Measurements from ENCODE around the gene KDM3A.

KDM3A gene

GRCh38 chr2:86433137-86433536 is 8.0 kb upstream of the KDM3A start:
- DNase-seq = no peak

- DNase-seq = no peak
These were observed 6.9 kb upstream of the KDM3A start for GRCh38 chr2:86434290-86434689.

GRCh38 chr2:86435531-86435930 is 5.6 kb upstream of the KDM3A start:
- no peak for DNase-seq

GRCh38 chr2:86436328-86436727 is 4.8 kb upstream of the KDM3A start:
- DNase-seq = no peak

GRCh38 chr2:86439879-86440630 is 1.1 kb upstream of the KDM3A start:
- no peak for DNase-seq

- DNase-seq = peak; percentile 17
These were observed 266 bp downstream of the KDM3A start for GRCh38 chr2:86441392-86441881.

- DNase-seq = peak; percentile 17
These were observed 891 bp downstream of the KDM3A start for GRCh38 chr2:86441882-86442641.

GRCh38 chr2:86442642-86443005 is 1.5 kb downstream of the KDM3A start:
- DNase-seq = peak; percentile 66

- no peak for DNase-seq
These were observed 2.6 kb downstream of the KDM3A start for GRCh38 chr2:86443631-86444350.

- no peak for DNase-seq
These were observed 4.3 kb downstream of the KDM3A start for GRCh38 chr2:86445436-86445835.

GRCh38 chr2:86446060-86446459 is 4.9 kb downstream of the KDM3A start:
- DNase-seq = no peak

GRCh38 chr2:86453836-86454235 is 12.7 kb downstream of the KDM3A start:
- peak; percentile 53 for DNase-seq

- DNase-seq = no peak
These were observed 13.1 kb downstream of the KDM3A start for GRCh38 chr2:86454238-86454637.

GRCh38 chr2:86455181-86455580 is 14.0 kb downstream of the KDM3A start:
- DNase-seq = no peak

- no peak for DNase-seq
These were observed 20.0 kb downstream of the KDM3A start for GRCh38 chr2:86461042-86461743.

GRCh38 chr2:86464652-86465051 is 23.5 kb downstream of the KDM3A start:
- no peak for DNase-seq

GRCh38 chr2:86466306-86466705 is 25.1 kb downstream of the KDM3A start:
- DNase-seq = no peak

- DNase-seq = no peak
These were observed 27.2 kb downstream of the KDM3A start for GRCh38 chr2:86468162-86469033.

GRCh38 chr2:86470890-86471289 is 29.7 kb downstream of the KDM3A start:
- no peak for DNase-seq

- DNase-seq = no peak
These were observed 30.5 kb downstream of the KDM3A start for GRCh38 chr2:86471637-86472036.

- DNase-seq = no peak
These were observed 34.9 kb downstream of the KDM3A start for GRCh38 chr2:86476092-86476491.

- DNase-seq = no peak
These were observed 35.7 kb downstream of the KDM3A start for GRCh38 chr2:86476918-86477317.
